Right lung (tissue), 5 donors: ENCODE results near the gene MAP2K1. TPM values are rescaled to one million over a fixed set of nuclear protein-coding genes. Genes with fewer than 3 reads are reported as not detected.
"Not testable (repeated sequence)": the region's sequence is repeated elsewhere in the genome, so short reads cannot be mapped to it uniquely, and the experiment has no call there.

Experiments used
- DNase-seq, 2 donors: peaks; one replicate each; pipeline ENCODE4 v3.0.0-alpha.2; 2013
- polyA plus RNA-seq, 5 donors: library from polyadenylated mRNA; unstranded; fragments of 120-200 nt; gene quantifications; one replicate each; pipeline versions ENCODE4 v1.2.1 to v1.2.3, GENCODE V29; 2013; ENCODE audit warnings: inconsistent platforms in 1 of 5, low replicate concordance in 1 of 5; ENCODE audit not compliant: insufficient read length in 5 of 5, insufficient read depth in 1 of 5

The MAP2K1 gene
- polyA plus RNA-seq, 5 donors, result 44.1 to 57.6 (median 53.0) TPM

DNA sequence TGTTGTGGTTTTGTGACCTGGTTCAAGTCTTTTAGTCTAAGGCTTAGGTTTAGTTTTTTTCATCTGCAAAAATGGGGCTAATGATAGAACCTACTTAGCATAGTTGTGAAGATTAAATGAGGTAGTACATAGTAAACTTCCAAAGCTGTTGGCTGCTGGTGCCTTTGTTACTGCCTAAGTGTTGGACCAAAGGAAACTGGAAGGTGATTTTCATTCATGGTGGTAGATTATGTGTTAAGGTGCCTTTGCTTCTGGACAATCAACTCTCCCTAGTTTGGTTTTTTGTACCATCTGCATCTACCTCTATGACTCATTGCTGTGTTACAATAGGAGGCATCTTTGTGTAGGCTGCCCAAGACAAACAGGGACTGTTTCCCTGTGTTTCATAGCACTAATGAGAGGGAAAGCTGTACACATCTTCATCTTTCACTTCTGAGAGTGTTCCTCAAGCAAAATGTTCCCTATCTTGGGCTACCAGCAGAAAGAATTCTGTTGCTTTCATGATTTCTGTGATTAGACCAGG, 3.2 kb downstream of the MAP2K1 start:
- DNase-seq, result no peak

DNA sequence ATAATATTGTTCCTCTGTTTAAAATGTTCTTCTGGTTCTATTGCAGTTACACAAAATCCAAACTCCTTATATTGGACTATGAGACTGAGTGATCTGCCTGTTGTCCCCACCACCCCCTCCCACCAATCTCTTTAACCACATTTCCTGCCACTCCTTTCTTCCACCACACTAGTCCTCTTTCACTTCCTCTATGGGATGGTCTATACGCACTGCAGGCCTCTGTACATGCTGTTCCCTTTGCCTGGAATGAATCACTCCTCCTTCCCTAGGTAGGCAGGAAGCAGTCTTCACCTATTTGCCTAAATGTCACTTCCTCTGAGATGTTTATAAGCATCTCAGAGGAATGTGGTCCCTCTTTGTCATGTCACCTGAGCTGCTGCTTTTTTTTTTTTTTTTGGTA, 4.0 kb downstream of the MAP2K1 start:
- DNase-seq, result no peak

DNA sequence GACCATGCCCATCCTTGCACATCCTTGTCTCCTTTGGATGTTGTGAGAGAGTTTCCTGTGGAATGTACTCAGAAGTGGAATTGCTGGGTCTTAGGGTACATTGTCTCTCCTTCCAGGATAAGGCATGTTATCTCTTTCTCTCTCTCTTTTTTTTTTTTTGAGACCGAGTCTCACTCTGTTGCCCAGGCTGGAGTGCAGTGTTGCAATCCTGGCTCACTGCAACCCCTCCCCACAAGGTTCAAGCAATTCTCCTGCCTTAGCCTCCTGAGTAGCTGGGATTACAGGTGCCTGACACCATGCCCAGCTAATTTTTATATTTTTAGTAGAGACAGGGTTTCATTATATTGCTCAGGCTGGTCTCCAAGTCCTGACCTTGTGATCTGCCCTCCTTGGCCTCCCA, 6.3 kb downstream of the MAP2K1 start:
- not testable (repeated sequence) for DNase-seq

DNA sequence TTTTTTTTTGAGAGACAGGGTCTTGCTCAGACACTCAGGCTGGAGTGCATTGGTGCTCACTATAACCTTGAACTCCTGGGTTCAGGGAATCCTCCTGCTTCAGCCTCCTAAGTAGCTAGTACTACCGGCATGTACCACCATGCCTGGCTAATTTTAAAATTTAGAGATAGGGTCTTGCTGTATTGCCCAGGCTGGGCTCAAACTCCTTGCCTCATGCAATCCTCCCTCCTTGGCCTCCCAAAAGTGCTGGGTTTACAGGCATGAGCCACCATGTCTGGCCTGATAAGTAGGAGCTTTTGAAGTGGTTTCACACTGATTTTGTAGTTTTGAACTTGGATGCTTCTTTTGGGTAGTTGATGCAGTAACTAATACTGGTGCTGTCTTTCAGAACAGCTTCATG, 7.8 kb downstream of the MAP2K1 start:
- DNase-seq, result no peak

GRCh38 chr15:66394915-66395314, 8.2 kb downstream of the MAP2K1 start:
- DNase-seq, result no peak

DNA sequence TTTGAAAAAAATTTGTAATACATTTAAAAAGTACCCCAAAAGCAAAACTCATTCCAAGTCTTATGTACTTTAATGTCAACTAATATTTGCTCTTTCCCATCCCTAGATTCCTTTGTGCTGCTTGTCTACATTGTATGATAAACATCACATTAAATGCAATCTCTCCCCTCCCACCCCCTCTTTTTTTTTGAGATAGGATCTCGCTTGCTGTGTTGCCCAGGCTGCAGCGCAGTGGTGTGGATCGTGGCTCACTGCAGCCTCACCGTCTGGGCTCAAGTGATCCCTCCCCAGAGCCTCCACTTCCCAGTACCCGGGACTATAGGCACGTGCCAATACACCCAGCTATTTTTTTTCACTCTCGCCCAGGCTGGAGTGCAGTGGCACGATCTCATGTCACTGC, 12.6 kb downstream of the MAP2K1 start:
- DNase-seq, result no peak

DNA sequence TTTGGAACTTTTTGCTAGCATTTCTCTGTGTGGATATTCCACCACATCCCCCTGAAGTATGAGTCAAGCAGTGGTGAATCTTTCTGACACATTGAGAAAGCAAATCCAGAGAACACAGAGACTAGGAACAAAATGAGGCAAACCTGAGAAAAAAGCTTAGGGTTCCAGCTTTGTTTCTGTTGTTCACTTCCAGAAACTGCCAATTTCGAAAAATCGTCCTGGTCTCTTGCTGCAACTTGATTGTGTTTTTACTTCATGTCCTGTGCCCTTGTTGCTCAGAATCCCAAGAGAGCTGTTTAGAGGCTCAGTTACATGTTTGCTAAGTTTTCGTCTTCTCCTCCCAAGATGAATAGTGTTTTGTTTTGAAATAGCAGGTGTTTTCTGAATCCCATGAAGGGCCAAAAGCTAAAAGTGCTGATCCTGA, 13.7 kb downstream of the MAP2K1 start:
- no peak for DNase-seq

DNA sequence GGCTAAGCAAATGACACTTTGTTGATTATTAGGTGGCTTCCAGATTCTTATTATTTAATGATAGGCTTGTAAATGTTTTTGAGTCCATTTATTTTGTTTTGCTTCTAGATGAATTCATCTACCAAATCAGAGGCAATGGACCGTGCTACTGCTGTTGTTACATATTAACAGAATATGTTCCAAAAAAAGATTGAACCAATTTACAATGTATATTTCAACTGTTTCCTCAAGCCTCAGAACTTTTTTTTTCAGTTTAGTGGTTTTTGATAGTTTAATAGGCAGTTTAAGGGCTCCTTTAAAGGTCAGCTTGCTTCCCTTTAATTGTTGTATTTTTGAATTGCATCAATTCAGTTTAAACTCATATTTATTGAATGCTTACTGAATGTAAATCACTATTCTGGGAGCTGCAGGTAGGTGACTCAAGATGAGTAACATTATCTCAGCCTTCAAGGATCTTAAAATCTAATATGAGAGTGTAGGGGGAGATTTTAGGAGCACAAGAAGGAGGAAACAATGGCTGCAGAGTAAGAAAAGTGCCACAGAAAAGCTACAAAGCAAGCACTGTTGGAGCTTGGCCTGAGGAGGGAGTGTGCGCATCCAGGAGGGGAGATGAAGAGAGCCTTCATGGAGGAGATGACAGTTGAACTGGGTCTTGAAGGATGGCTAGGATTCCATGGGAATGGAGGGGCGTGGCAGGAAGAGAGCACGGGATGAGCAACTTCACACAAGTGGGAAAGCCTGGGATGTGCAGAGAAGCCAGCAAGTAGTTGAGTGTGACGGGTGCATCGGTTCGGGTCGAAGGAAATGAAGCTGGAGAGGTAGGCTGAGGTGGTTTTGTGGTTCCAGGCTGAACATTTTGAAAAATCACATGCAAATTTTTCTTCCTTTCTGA, 14.7 kb downstream of the MAP2K1 start:
- no peak for DNase-seq

DNA sequence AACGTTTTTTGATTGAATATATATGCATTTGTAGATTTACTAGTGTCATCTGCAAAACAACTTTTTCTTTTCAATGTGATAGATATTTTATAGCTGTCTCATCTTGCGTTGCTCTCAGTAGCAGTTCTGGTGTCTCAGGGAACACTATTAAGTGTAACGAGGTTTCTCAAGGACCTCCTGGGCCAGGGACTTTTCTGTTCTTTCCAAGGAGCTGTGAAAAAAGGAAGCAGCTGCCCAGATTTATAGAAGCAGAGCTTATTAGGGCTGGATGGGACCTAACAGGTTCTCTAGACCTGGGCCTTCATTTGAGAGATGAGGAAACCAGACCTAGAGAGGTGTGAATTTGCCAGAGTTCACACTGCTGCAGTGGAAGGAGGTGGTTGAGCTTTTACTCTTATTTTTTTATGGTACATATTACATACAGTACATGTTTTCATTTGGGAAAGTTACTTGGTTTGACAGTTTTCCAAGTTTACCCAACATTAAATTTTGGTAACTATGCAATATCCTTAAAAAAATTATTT, 16.1 kb downstream of the MAP2K1 start:
- DNase-seq, result no peak

DNA sequence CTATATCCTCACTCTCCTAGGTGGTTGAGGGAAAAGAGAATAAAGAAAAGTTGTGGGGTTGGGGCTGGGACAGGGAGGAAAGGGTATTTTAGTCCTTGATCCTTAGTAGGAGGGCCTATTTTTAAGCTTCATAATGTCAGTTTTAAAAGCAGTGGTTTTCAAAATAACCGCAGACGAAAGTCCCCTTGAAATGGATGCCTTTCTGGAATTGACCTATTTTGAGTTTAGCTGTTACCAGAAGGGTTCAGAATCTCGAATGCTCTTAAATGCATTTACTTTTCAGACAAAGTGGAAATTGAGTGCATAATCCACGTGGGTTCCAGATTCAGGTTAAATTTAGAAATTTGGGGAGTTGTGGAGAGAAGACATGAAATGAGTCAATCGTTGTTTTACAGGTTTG, 16.6 kb downstream of the MAP2K1 start:
- no peak for DNase-seq

GRCh38 chr15:66404122-66404521, 17.4 kb downstream of the MAP2K1 start:
- no peak for DNase-seq

- DNase-seq, result no peak
Observed at GRCh38 chr15:66404532-66404931, 17.8 kb downstream of the MAP2K1 start.

DNA sequence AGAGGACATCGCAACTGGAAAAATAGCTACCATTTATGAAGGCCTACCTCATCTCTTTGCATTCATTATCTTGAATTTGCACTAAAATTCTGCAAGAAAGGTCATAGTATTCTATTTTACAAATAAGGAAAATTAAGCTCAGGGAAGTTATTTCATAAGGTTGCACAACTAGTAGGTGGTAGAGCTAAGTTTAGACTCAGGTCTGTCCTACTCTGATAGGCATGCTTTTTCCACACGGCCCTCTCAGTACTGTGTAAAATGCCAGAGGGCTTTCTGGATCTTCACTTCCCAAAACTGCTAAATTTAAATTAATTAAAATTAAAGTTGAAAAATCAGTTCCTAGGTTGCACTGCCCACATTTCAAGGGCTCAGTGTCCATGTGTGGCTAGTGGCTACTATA, 18.3 kb downstream of the MAP2K1 start:
- no peak for DNase-seq

- peak; percentile 77 to 78 for DNase-seq
Observed at GRCh38 chr15:66405615-66406014, 18.9 kb downstream of the MAP2K1 start.

DNA sequence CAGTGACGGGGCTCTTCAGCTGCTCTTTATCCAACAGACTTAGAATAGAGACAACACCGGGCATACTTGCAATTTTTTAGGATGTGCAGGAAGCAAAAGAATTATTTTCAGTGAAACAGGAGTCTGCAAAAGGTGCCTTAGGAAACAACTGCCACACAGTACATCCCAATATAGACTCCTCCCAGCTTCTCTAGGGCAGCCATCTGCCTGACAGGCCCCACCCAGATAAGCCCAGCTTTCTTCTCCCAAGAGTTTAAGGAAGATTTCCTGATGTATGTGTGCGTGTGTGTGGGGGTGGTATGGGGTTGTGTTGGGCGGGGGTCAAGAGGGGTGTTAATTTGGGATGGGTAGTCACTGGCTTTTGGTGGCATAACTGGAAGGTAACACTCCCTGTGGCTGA, 21.5 kb downstream of the MAP2K1 start:
- no peak for DNase-seq

- no peak for DNase-seq
Observed at GRCh38 chr15:66408675-66409282, 22.1 kb downstream of the MAP2K1 start.

DNA sequence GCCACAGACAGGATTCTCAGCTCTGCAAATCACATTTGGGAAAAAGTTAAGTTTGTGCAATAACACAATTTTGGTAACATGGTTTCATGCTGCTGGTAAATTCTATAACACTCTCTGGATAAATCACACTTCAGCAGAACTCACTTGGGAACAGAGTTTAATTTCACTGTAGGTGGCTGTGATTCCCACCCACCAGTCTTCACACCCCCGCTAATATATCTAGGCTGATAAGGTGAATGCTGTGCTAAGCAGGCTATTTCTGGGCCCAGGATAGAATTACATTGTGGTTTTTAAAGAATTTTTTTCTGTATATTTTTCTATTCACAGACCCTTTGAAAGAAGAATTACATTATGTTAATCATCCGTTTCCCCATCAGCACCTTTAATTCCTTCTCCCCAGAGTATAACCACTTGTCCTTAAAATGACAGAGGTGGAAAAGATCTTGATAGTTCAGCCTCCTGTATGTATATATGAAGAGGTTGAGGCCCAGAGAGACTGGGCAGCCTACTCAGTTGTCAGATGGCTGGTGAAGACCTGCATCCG, 22.9 kb downstream of the MAP2K1 start:
- no peak for DNase-seq

DNA sequence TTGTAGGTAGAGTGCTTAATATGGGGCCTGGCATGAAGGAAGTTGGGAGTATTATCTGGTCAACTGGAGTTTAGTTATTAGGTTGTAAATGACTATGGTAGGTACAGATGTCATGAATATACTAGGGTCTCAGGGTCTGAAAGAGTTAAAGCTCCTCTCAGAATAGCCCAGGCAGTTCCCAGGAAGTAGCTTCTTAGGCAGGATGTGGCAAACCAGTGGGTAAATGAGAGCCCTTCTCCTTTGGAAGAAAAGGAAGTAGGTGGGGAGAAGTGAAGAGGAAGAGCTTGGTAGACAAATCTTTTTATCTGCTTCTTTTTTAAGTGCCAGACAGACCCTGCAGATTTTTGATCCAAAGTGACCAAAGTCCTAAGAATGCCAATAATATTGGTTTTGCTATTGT, 24.5 kb downstream of the MAP2K1 start:
- DNase-seq, result no peak

- DNase-seq, result no peak
Observed at GRCh38 chr15:66412220-66412619, 25.5 kb downstream of the MAP2K1 start.

GRCh38 chr15:66413579-66413978, 26.9 kb downstream of the MAP2K1 start:
- DNase-seq, result no peak

- DNase-seq, result no peak
Observed at GRCh38 chr15:66415360-66415759, 28.6 kb downstream of the MAP2K1 start.

DNA sequence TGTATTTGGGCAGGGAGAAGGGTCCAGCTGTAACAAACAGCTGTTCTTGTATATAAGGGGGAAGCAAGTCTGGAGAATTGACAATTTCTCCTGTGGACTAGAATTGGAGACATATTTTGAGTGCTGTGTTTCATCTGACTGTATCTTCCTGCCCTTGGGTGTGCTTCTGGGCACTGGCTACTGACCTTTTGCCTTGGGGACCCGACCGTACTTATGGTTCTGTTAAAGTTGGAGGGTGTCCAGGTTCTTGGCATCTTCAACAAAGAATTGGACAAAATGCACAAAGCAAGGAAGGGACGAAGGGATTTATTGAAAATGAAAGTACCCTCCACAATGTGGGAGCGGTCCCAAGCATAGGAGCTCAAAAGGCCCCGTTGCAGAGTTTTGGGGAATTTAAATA, 31.0 kb downstream of the MAP2K1 start:
- no peak for DNase-seq

GRCh38 chr15:66419471-66419870, 32.8 kb downstream of the MAP2K1 start:
- no peak for DNase-seq
